OCI-LY7 (cell line): Measurements from ENCODE around the gene FANCG. TPM values are rescaled to one million over a fixed set of nuclear protein-coding genes. Genes with fewer than 3 reads are reported as not detected.

ENCODE experiments used
- BruUV-seq: library from RNA; stranded (reverse); fragments of 400-500 nt; replicated peaks from 2 replicates; lab custom pipeline; 2021; lab: Mats Ljungman, UMichigan
- CTCF ChIA-PET: fragments of 300-600 bp; sonication (Branson Sonifier 250); formaldehyde crosslinking; loops from one replicate; lab custom pipeline; 2022; ENCODE audit warnings: antibody characterized with exemption; ENCODE audit not compliant: unreplicated experiment; lab: Charles Lee
- POLR2A ChIA-PET: fragments of 300-600 bp; sonication (Branson Sonifier 250); formaldehyde crosslinking; loops from one replicate; lab custom pipeline; 2022; ENCODE audit warnings: antibody characterized with exemption; lab: Charles Lee
- DNase-seq: peaks from one replicate; pipeline ENCODE4 v3.0.0-alpha.2; 2015; ENCODE audit warnings: low spot score
- H2AFZ ChIP-seq: fragments of 200-600 bp; sonication (generic), shearing (Covaris generic); 2 replicates; pipeline ENCODE4 v1.6.1; 2014; ENCODE audit warnings: mild to moderate bottlenecking, antibody characterized with exemption, low read length, moderate library complexity
- H3K27ac ChIP-seq: fragments of 200-600 bp; sonication (generic); 2 replicates; pipeline ENCODE4 v1.5.1; 2014; ENCODE audit warnings: mixed run types, low read depth, mild to moderate bottlenecking, moderate library complexity, low read length, inconsistent platforms; ENCODE audit not compliant: poor library complexity, severe bottlenecking
- H3K36me3 ChIP-seq: fragments of 200-600 bp; sonication (generic); 2 replicates; pipeline ENCODE4 v1.6.1; 2014; ENCODE audit warnings: mild to moderate bottlenecking, antibody characterized with exemption, low read length, moderate library complexity, mixed read lengths; ENCODE audit not compliant: insufficient read depth
- H3K4me1 ChIP-seq: fragments of 200-600 bp; sonication (generic); 2 replicates; pipeline ENCODE4 v1.5.1; 2014; ENCODE audit warnings: mild to moderate bottlenecking, low read length; ENCODE audit not compliant: insufficient read depth, poor library complexity, severe bottlenecking
- H3K4me2 ChIP-seq: fragments of 200-600 bp; sonication (generic); 2 replicates; pipeline ENCODE4 v1.6.1; 2014; ENCODE audit warnings: mild to moderate bottlenecking, low read length
- H3K4me3 ChIP-seq: fragments of 200-600 bp; sonication (generic); 2 replicates; pipeline ENCODE4 v1.5.1; 2014; ENCODE audit warnings: mild to moderate bottlenecking, low read depth, low read length; ENCODE audit not compliant: poor library complexity, severe bottlenecking
- H3K79me2 ChIP-seq: fragments of 200-600 bp; sonication (generic); 2 replicates; pipeline ENCODE4 v1.6.1; 2016; ENCODE audit warnings: low read depth, mild to moderate bottlenecking, low read length, moderate library complexity, mixed read lengths; ENCODE audit not compliant: insufficient read depth
- H3K9me2 ChIP-seq: fragments of 200-600 bp; sonication (generic); 2 replicates; pipeline ENCODE4 v1.6.1; 2016; ENCODE audit warnings: mild to moderate bottlenecking, low read length, mixed read lengths; ENCODE audit not compliant: insufficient read depth
- H3K9me3 ChIP-seq: fragments of 200-600 bp; sonication (generic); 2 replicates; pipeline ENCODE4 v1.6.1; 2014; ENCODE audit warnings: mild to moderate bottlenecking, mixed run types, low read length, mixed read lengths
- H4K20me1 ChIP-seq: fragments of 200-600 bp; sonication (generic); 2 replicates; pipeline ENCODE4 v1.6.1; 2014; ENCODE audit warnings: mild to moderate bottlenecking, antibody characterized with exemption, low read length, moderate library complexity, mixed read lengths; ENCODE audit not compliant: insufficient read depth
- EZH2phosphoT487 ChIP-seq: fragments of 200-600 bp; sonication (generic); IDR thresholded peaks from 2 replicates; pipeline ENCODE4 v1.6.1; 2018; ENCODE audit warnings: low read depth, borderline replicate concordance, mild to moderate bottlenecking, mixed run types, antibody characterized with exemption, low read length, moderate library complexity, mixed read lengths
- intact Hi-C: fragments of 100-400 bp; cut with micrococcal nuclease; formaldehyde crosslinking; loops from one replicate; pipeline ENCODE4 v1.10.0; 2022; ENCODE audit not compliant: unreplicated experiment
- total RNA-seq, 2 experiments: library from RNA; depleted of rRNA in 1 of 2; stranded (reverse); fragments of >200 nt in 1 of 2; shearing (Covaris generic) in 1 of 2; gene quantifications; 2 replicates each; pipeline ENCODE4 v1.2.3, GENCODE V29; 2014 to 2022
- TF ChIP-seq, protein P1 (sequence below): fragments of 200-600 bp; sonication (generic); conservative IDR thresholded peaks from 2 replicates; pipeline ENCODE4 v1.5.1; 2014; ENCODE audit warnings: mild to moderate bottlenecking, antibody characterized with exemption, low read length, moderate library complexity, mixed read lengths

The FANCG gene
- total RNA-seq, 2 experiments from 2014 or later = 85.1 to 121 TPM

DNA sequence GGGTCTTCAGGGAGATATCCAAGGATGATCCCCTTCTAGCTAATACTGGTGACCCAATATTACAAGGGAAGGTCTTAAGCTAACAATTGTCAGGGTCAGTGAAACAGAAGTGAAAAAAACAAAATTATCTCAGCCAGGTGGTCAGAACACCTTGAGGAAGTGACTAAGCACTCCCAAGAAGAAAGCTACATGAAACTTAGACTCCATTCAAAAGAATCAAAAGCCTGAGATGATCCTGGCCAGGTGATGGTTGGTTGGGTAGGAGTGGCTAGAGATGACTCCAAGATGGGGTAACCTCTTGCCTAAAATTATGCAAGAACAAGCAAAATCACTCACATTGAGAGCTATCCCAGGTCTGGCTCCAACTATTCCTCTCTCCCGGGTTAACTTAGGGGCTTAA lies 12.7 kb downstream of the FANCG start:
- intact Hi-C loops = no loop called here
- Histone ChIP-seq H4K20me1 (peaks cover 29% of the 10 kb centered on the region), H3K36me3 (peaks cover 94% of the 10 kb centered on the region), H3K9me2 (no peaks in the 10 kb centered on the region), H3K79me2 (peaks cover 51% of the 10 kb centered on the region), H3K27ac (no peak overlapping the region), H2AFZ (no peak overlapping the region), H3K4me2 (no peak overlapping the region), H3K9me3 (no peaks in the 10 kb centered on the region), H3K4me1 (peaks cover 27% of the 10 kb centered on the region), H3K4me3 (no peak overlapping the region)
- ChIA-PET CTCF (no interaction called here), POLR2A (interaction anchor here (3.1 kb wide), 1 partner anchor 13 kb away, joined by 10 read pairs; the partner anchor contains the start of gene FANCG)
- TF ChIP-seq, protein P1, sequence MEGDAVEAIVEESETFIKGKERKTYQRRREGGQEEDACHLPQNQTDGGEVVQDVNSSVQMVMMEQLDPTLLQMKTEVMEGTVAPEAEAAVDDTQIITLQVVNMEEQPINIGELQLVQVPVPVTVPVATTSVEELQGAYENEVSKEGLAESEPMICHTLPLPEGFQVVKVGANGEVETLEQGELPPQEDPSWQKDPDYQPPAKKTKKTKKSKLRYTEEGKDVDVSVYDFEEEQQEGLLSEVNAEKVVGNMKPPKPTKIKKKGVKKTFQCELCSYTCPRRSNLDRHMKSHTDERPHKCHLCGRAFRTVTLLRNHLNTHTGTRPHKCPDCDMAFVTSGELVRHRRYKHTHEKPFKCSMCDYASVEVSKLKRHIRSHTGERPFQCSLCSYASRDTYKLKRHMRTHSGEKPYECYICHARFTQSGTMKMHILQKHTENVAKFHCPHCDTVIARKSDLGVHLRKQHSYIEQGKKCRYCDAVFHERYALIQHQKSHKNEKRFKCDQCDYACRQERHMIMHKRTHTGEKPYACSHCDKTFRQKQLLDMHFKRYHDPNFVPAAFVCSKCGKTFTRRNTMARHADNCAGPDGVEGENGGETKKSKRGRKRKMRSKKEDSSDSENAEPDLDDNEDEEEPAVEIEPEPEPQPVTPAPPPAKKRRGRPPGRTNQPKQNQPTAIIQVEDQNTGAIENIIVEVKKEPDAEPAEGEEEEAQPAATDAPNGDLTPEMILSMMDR = no peak
- no peak for TF ChIP-seq EZH2phosphoT487
- BruUV-seq = no TSS peak
- no peak for DNase-seq

DNA sequence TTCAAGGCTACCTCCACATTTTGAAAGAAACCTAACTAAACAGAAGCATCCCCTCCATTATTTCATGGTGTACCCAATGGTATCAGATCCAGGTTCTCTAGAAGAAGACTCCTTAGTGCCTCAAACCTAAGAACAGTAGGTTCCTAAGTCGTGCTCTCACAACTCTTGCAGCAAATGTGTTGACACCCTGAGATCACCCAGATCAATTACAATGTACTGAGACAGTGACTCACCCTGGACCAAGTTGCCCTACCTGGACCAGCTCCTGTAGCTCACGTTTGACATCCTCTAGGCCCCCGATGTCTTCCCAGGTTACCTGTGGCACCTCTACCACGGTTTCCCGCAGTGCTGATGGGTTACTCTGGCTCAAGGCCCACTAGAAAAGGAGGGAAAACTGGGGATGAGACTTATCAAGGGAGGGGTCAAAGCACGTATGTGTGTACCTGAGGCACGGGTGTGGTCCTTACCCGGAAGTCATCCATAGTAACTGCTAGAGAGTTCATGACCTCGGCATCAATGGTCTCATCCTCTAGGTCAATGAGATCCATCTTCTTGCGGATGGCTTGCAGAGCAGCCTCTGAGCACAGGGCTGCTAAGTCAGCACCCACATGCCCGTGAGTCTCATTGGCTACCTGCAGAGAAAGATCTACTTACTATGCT lies 19.1 kb downstream of the FANCG start:
- Histone ChIP-seq H3K4me3 (no peak overlapping the region), H3K4me2 (no peak overlapping the region), H3K9me3 (no peaks in the 10 kb centered on the region), H3K9me2 (no peaks in the 10 kb centered on the region), H3K4me1 (no peaks in the 10 kb centered on the region), H3K36me3 (peaks cover 99% of the 10 kb centered on the region), H3K27ac (no peak overlapping the region), H3K79me2 (no peaks in the 10 kb centered on the region), H4K20me1 (0 out of 2 replicates have a peak, but pooled peaks cover 4% of the 10 kb centered on the region), H2AFZ (no peak overlapping the region)
- ChIA-PET POLR2A (no interaction called here), CTCF (no interaction called here)
- TF ChIP-seq, protein P1 = no peak
- TF ChIP-seq EZH2phosphoT487 = no peak
- BruUV-seq = no TSS peak
- intact Hi-C loops = no loop called here
- no peak for DNase-seq

DNA sequence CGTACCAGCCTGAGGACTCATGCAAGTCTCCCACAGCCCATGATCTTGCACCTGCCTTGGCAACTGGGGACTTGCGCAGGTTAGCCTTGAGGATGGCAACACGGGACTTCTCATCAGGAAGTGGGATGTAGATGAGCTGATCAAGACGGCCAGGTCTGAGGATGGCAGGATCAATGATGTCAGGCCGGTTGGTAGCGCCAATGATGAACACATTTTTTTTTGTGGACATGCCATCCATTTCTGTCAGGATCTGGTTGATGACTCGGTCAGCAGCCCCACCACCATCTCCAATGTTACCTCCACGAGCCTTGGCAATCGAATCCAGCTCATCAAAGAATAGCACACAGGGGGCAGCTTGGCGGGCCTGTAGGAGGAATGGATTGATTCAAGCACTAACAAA lies 20.3 kb downstream of the FANCG start:
- no peaks in the 10 kb centered on the region for H3K79me2 ChIP-seq
- no peak overlapping the region for H3K27ac ChIP-seq
- ChIA-PET POLR2A (no interaction called here), CTCF (no interaction called here)
- intact Hi-C loops = no loop called here
- H4K20me1 ChIP-seq = 0 out of 2 replicates have a peak, but pooled peaks cover 4% of the 10 kb centered on the region
- H3K4me3 ChIP-seq = no peak overlapping the region
- H3K4me1 ChIP-seq = no peaks in the 10 kb centered on the region
- H3K9me2 ChIP-seq = no peaks in the 10 kb centered on the region
- TF ChIP-seq, protein P1 = no peak
- no peak for TF ChIP-seq EZH2phosphoT487
- H3K36me3 ChIP-seq = peaks cover 99% of the 10 kb centered on the region
- H2AFZ ChIP-seq = no peak overlapping the region
- no TSS peak for BruUV-seq
- DNase-seq = no peak
- no peak overlapping the region for H3K4me2 ChIP-seq
- no peaks in the 10 kb centered on the region for H3K9me3 ChIP-seq
